K562 (cell line): ENCODE results near the gene ACKR1. TPM values are rescaled to one million over a fixed set of nuclear protein-coding genes. Genes with fewer than 3 reads are reported as not detected.

Source experiments
- DNMT1 ChIP-seq: fragments of 450-650 bp; IDR thresholded peaks from 2 replicates; pipeline ENCODE4 v1.6.1; 2016; ENCODE audit warnings: antibody characterized with exemption, mild to moderate bottlenecking
- ETV6 ChIP-seq, 3 experiments: fragments of 150-350 bp in 1 of 3; sonication (generic) in 1 of 3; formaldehyde crosslinking in 1 of 3; IDR thresholded peaks; 2 replicates each; pipeline versions ENCODE4 v1.6.1 to v1.8.0; 2014 to 2022; ENCODE audit warnings: borderline replicate concordance in 2 of 3, low read depth in 2 of 3, antibody characterized with exemption in 1 of 3, low read length in 1 of 3, mild to moderate bottlenecking in 1 of 3, missing genetic modification reagents in 1 of 3
- KHSRP ChIP-seq: fragments of 450-650 bp; IDR thresholded peaks from 2 replicates; pipeline ENCODE4 v1.6.1; 2017
- NCOA4 ChIP-seq: fragments of 450-650 bp; IDR thresholded peaks from 2 replicates; pipeline ENCODE4 v1.6.1; 2018; ENCODE audit warnings: mild to moderate bottlenecking; ENCODE audit not compliant: partially characterized antibody
- XRCC3 ChIP-seq: fragments of 450-650 bp; IDR thresholded peaks from 2 replicates; pipeline ENCODE4 v1.6.1; 2017; ENCODE audit warnings: mild to moderate bottlenecking, moderate library complexity
- ZBTB33 ChIP-seq: sonication (generic); formaldehyde crosslinking; IDR thresholded peaks from 2 replicates; pipeline ENCODE4 v1.8.1; 2023; ENCODE audit warnings: mild to moderate bottlenecking, missing genetic modification reagents
- ZNF3 ChIP-seq: fragments of 250-450 bp; sonication (Bioruptor Pico); IDR thresholded peaks from 2 replicates; pipeline ENCODE4 v1.5.0; 2021; ENCODE audit warnings: mild to moderate bottlenecking, moderate library complexity
- ZNF445 ChIP-seq: fragments of 250-450 bp; sonication (Bioruptor Pico); IDR thresholded peaks from 2 replicates; pipeline ENCODE4 v1.4.0; 2020; ENCODE audit warnings: low read depth, mild to moderate bottlenecking, moderate library complexity
- polyA plus RNA-seq, 8 experiments: library from polyadenylated mRNA; depleted of rRNA in 4 of 8; stranded (reverse) in 5 of 8; unstranded in 3 of 8; fragments of >200 nt; fragmentation: Nextera tagmentation in 2 of 8; fragmentation: Illumina TruSeq in 1 of 8; extraction: Ambion mirVana in 2 of 8; extraction: Trizol in 1 of 8; gene quantifications; 2 replicates each; pipeline versions ENCODE4 v1.2.1 to v1.2.3, GENCODE V29; 2011 to 2014; ENCODE audit warnings: inconsistent platforms in 1 of 8, missing spikeins in 1 of 8
- total RNA-seq, 7 experiments: library from RNA; depleted of rRNA in 6 of 7; stranded (reverse); fragments of >200 nt in 6 of 7; fragmentation: Illumina TruSeq in 2 of 7; extraction: Trizol in 2 of 7; gene quantifications; 2 replicates each; pipeline versions ENCODE4 v1.2.1 to v1.2.3, GENCODE V29; 2011 to 2021; ENCODE audit warnings: low replicate concordance in 1 of 7
- TF ChIP-seq, protein P1 (sequence below): sonication (generic); formaldehyde crosslinking; IDR thresholded peaks from 2 replicates; pipeline ENCODE4 v1.8.0; 2022; ENCODE audit warnings: mild to moderate bottlenecking, missing genetic modification reagents
- TF ChIP-seq, protein P2 (sequence below): sonication (generic); formaldehyde crosslinking; IDR thresholded peaks from 2 replicates; pipeline ENCODE4 v1.4.0; 2020; ENCODE audit warnings: mild to moderate bottlenecking, missing genetic modification reagents

ACKR1 gene
- total and polyA plus RNA-seq, 9 of the 15 experiments (the other 6 are each of a cell fraction or from before 2014, with no cell fraction given), result 0.07 to 0.64 (median 0.18) TPM

DNA sequence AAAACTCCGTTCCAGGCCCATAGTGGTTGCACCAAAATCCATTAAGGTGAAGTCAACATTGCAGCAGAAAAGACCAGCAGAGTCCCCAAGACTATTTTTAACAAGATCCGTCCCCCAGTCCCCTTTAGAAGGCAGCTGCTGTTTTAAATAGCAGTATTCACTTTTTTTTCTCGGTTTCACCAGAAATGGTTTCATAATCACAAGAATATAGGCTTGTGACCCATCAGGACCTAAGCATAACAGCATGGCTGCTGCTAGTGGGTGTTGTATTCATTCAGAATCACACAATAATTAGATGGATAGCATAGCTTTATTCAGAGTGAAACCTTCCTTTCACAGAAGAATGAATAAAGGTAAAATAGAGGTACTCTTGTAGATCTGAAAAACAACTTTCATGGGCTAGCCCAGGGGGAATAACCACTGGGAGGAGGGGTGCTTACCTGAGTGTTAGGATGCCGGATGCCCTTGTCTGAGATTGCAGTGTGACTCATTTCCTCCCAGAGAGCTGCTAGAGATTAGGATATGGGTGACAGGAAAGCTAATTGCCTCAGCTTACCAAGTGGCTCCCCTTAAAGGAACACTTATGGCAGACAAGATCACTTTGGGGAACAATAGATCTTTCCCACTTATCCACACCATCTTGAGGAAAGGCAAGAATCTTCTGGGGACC, 35.0 kb downstream of the ACKR1 start (continued):
- TF ChIP-seq, protein P1, sequence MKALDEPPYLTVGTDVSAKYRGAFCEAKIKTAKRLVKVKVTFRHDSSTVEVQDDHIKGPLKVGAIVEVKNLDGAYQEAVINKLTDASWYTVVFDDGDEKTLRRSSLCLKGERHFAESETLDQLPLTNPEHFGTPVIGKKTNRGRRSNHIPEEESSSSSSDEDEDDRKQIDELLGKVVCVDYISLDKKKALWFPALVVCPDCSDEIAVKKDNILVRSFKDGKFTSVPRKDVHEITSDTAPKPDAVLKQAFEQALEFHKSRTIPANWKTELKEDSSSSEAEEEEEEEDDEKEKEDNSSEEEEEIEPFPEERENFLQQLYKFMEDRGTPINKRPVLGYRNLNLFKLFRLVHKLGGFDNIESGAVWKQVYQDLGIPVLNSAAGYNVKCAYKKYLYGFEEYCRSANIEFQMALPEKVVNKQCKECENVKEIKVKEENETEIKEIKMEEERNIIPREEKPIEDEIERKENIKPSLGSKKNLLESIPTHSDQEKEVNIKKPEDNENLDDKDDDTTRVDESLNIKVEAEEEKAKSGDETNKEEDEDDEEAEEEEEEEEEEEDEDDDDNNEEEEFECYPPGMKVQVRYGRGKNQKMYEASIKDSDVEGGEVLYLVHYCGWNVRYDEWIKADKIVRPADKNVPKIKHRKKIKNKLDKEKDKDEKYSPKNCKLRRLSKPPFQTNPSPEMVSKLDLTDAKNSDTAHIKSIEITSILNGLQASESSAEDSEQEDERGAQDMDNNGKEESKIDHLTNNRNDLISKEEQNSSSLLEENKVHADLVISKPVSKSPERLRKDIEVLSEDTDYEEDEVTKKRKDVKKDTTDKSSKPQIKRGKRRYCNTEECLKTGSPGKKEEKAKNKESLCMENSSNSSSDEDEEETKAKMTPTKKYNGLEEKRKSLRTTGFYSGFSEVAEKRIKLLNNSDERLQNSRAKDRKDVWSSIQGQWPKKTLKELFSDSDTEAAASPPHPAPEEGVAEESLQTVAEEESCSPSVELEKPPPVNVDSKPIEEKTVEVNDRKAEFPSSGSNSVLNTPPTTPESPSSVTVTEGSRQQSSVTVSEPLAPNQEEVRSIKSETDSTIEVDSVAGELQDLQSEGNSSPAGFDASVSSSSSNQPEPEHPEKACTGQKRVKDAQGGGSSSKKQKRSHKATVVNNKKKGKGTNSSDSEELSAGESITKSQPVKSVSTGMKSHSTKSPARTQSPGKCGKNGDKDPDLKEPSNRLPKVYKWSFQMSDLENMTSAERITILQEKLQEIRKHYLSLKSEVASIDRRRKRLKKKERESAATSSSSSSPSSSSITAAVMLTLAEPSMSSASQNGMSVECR (CRISPR knock-in tag), result no peak
- TF ChIP-seq ZNF3 (CRISPR knock-in tag), result no peak
- no peak for TF ChIP-seq ZBTB33
- TF ChIP-seq KHSRP, result no peak
- TF ChIP-seq NCOA4, result no peak
- TF ChIP-seq XRCC3, result no peak
- no peak for TF ChIP-seq ZNF445 (CRISPR knock-in tag)
- TF ChIP-seq, protein P2, sequence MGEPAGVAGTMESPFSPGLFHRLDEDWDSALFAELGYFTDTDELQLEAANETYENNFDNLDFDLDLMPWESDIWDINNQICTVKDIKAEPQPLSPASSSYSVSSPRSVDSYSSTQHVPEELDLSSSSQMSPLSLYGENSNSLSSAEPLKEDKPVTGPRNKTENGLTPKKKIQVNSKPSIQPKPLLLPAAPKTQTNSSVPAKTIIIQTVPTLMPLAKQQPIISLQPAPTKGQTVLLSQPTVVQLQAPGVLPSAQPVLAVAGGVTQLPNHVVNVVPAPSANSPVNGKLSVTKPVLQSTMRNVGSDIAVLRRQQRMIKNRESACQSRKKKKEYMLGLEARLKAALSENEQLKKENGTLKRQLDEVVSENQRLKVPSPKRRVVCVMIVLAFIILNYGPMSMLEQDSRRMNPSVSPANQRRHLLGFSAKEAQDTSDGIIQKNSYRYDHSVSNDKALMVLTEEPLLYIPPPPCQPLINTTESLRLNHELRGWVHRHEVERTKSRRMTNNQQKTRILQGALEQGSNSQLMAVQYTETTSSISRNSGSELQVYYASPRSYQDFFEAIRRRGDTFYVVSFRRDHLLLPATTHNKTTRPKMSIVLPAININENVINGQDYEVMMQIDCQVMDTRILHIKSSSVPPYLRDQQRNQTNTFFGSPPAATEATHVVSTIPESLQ (CRISPR knock-in tag), result no peak
- no peak for TF ChIP-seq ETV6 (IDR thresholded peaks at IDR 0.05; ENCODE audit: borderline replicate concordance in 1 of 2, low read depth in 2 of 2, low read length in 1 of 2)
- no peak for TF ChIP-seq ETV6 (CRISPR knock-in tag; IDR thresholded peaks at IDR 0.05; ENCODE audit: borderline replicate concordance)
- no peak for TF ChIP-seq DNMT1
- TF ChIP-seq, all 486 proteins: peak for 0
